Measurements from ENCODE around the gene RIPK1. TPM values are rescaled to one million over a fixed set of nuclear protein-coding genes. Genes with fewer than 3 reads are reported as not detected.
A peak's percentile ranks its signal among the peaks of the same experiment; 100 is the strongest.

RIPK1 gene
- total and polyA plus RNA-seq, 2 of the 8 experiments (the other 6 are each of a cell fraction or from before 2014, with no cell fraction given): 5.9 to 22.9 TPM

GRCh38 chr6:3162565-3163247, 94.4 kb downstream of the RIPK1 start (continued):
- TF ChIP-seq CTCF (IDR thresholded peaks at IDR 0.05; ENCODE audit: control extremely low read depth in 1 of 3, insufficient read depth in 1 of 3, low read depth in 1 of 3, low read length in 3 of 3): peak in 1 of 3 experiments; percentile 9; a peak in 2 of 4 replicates
- TF ChIP-seq ASH2L (IDR thresholded peaks at IDR 0.05; ENCODE audit: low read length): peak; percentile 71
- TF ChIP-seq TAF1 (IDR thresholded peaks at IDR 0.05; ENCODE audit: low read depth, low read length): peak; percentile 52
- TF ChIP-seq EGR1 (IDR thresholded peaks at IDR 0.05; ENCODE audit: borderline replicate concordance, low read depth, low read length): no peak
- TF ChIP-seq SIN3A (conservative IDR thresholded peaks at IDR 0.05 in 1 of 2, IDR thresholded peaks at IDR 0.05 in 1 of 2; ENCODE audit: low read depth in 1 of 2, low read length in 2 of 2): peak in 1 of 2 experiments; percentile 75; a peak in 2 of 4 replicates
- no peak for TF ChIP-seq JUN (IDR thresholded peaks at IDR 0.05; ENCODE audit: low read depth, low read length)
- TF ChIP-seq MAX (IDR thresholded peaks at IDR 0.05): peak; percentile 37; the same call in 1 of the 2 replicates
- TF ChIP-seq SAP30 (IDR thresholded peaks at IDR 0.05; ENCODE audit: insufficient read depth, insufficient replicate concordance, low read length): no peak
- no peak for TF ChIP-seq GTF2F1 (IDR thresholded peaks at IDR 0.05; ENCODE audit: borderline replicate concordance, low read depth, low read length)
- TF ChIP-seq POU5F1 (IDR thresholded peaks at IDR 0.05; ENCODE audit: low read depth, low read length): no peak
- TF ChIP-seq SUZ12 (IDR thresholded peaks at IDR 0.05; ENCODE audit: low read length): no peak
- peak; percentile 93 for TF ChIP-seq KDM4A (IDR thresholded peaks at IDR 0.05; ENCODE audit: low read depth, low read length, severe bottlenecking)
- no peak for TF ChIP-seq EP300 (IDR thresholded peaks at IDR 0.05; ENCODE audit: borderline replicate concordance in 1 of 2, low read depth in 2 of 2, low read length in 2 of 2)
